Upper lobe of left lung (tissue), 4 donors: ENCODE measurements around the gene EYS.

ENCODE experiments used
- EP300 ChIP-seq, 4 donors: sonication (generic); formaldehyde crosslinking; IDR thresholded peaks; one replicate each; pipeline ENCODE4 v1.5.1; 2017; ENCODE audit warnings: antibody characterized with exemption in 4 of 4, control low read depth in 2 of 4
- POLR2A ChIP-seq, 4 donors: fragments of 450-650 bp; IDR thresholded peaks; one replicate each; pipeline ENCODE4 v1.5.1; 2016 to 2017; ENCODE audit warnings: antibody characterized with exemption in 4 of 4, mild to moderate bottlenecking in 2 of 4
- TF ChIP-seq, protein P1 (sequence below), 6 experiments: fragments of 450-650 bp in 4 of 6; fragments of 200-600 bp in 2 of 6; sonication (generic) in 2 of 6; IDR thresholded peaks; one replicate each; pipeline ENCODE4 v1.5.1; 2016 to 2019; ENCODE audit warnings: antibody characterized with exemption in 6 of 6

DNA sequence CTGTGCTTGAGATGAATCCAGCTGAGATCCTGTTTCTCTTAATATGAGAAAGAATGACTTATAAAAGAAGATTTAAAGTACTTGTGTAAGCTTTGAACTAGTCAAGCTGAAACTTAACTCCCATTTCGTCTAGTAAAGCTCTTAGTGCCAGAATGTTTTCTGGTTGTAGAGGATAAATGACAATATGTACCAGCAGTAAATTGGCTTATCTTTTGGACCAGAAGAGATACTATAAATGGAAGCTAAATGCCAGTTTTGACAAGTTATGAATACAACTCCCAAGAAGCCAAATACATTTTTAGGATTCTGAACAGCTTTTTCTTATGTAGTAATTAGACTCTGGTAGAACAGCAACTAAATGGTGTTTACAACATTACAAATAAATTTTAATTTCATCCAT is 608.7 kb downstream of the EYS start:
- TF ChIP-seq, protein P1, sequence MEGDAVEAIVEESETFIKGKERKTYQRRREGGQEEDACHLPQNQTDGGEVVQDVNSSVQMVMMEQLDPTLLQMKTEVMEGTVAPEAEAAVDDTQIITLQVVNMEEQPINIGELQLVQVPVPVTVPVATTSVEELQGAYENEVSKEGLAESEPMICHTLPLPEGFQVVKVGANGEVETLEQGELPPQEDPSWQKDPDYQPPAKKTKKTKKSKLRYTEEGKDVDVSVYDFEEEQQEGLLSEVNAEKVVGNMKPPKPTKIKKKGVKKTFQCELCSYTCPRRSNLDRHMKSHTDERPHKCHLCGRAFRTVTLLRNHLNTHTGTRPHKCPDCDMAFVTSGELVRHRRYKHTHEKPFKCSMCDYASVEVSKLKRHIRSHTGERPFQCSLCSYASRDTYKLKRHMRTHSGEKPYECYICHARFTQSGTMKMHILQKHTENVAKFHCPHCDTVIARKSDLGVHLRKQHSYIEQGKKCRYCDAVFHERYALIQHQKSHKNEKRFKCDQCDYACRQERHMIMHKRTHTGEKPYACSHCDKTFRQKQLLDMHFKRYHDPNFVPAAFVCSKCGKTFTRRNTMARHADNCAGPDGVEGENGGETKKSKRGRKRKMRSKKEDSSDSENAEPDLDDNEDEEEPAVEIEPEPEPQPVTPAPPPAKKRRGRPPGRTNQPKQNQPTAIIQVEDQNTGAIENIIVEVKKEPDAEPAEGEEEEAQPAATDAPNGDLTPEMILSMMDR (IDR thresholded peaks at IDR 0.05), result no peak
- no peak for TF ChIP-seq POLR2A (IDR thresholded peaks at IDR 0.05)
- TF ChIP-seq EP300 (IDR thresholded peaks at IDR 0.05), result no peak
